Endothelial cell of umbilical vein (primary cell): ENCODE data around the gene ZNF276.

Source experiments
- EZH2 ChIP-seq: IDR thresholded peaks from 2 replicates; pipeline ENCODE4 v1.6.1; 2012; ENCODE audit warnings: borderline replicate concordance, low read depth, mild to moderate bottlenecking, moderate library complexity, low read length, inconsistent platforms; ENCODE audit not compliant: severe bottlenecking
- JUN ChIP-seq: IDR thresholded peaks from 2 replicates; pipeline ENCODE4 v1.6.1; 2011; ENCODE audit warnings: borderline replicate concordance, low read depth; ENCODE audit not compliant: insufficient read length, insufficient read depth
- MAX ChIP-seq: IDR thresholded peaks from 2 replicates; pipeline ENCODE4 v1.6.1; 2011; ENCODE audit not compliant: insufficient read depth, insufficient read length
- MYC ChIP-seq: IDR thresholded peaks from one replicate; pipeline ENCODE4 v1.6.1; 2011; ENCODE audit warnings: mild to moderate bottlenecking, low read depth, low read length
- POLR2A ChIP-seq: IDR thresholded peaks from 2 replicates; pipeline ENCODE4 v1.6.1; 2012; ENCODE audit warnings: low read depth, mild to moderate bottlenecking, control low read depth, low read length
- POLR2AphosphoS5 ChIP-seq: IDR thresholded peaks from 2 replicates; pipeline ENCODE4 v1.6.1; 2012; ENCODE audit warnings: low read depth, mild to moderate bottlenecking, control low read depth, low read length, moderate library complexity; ENCODE audit not compliant: insufficient read depth
- TF ChIP-seq, protein P1 (sequence below), 2 donors: IDR thresholded peaks; 1 replicate in 1 of 2; 2 replicates in 1 of 2; pipeline ENCODE4 v1.5.1; 2011; ENCODE audit warnings: low read length in 2 of 2, mild to moderate bottlenecking in 2 of 2, moderate library complexity in 2 of 2, control low read depth in 1 of 2, inconsistent platforms in 1 of 2, low read depth in 1 of 2; ENCODE audit not compliant: insufficient read depth in 1 of 2; ENCODE audit errors: extremely low read depth in 1 of 2

GRCh38 chr16:89770367-89770766, 49.0 kb downstream of the ZNF276 start:
- TF ChIP-seq, protein P1, sequence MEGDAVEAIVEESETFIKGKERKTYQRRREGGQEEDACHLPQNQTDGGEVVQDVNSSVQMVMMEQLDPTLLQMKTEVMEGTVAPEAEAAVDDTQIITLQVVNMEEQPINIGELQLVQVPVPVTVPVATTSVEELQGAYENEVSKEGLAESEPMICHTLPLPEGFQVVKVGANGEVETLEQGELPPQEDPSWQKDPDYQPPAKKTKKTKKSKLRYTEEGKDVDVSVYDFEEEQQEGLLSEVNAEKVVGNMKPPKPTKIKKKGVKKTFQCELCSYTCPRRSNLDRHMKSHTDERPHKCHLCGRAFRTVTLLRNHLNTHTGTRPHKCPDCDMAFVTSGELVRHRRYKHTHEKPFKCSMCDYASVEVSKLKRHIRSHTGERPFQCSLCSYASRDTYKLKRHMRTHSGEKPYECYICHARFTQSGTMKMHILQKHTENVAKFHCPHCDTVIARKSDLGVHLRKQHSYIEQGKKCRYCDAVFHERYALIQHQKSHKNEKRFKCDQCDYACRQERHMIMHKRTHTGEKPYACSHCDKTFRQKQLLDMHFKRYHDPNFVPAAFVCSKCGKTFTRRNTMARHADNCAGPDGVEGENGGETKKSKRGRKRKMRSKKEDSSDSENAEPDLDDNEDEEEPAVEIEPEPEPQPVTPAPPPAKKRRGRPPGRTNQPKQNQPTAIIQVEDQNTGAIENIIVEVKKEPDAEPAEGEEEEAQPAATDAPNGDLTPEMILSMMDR (IDR thresholded peaks at IDR 0.05; ENCODE audit: extremely low read depth in 1 of 2, insufficient read depth in 1 of 2, low read depth in 1 of 2, low read length in 2 of 2), result no peak
- no peak for TF ChIP-seq EZH2
- TF ChIP-seq JUN, result no peak
- no peak for TF ChIP-seq MAX
- no peak for TF ChIP-seq POLR2A
- no peak for TF ChIP-seq MYC
- TF ChIP-seq POLR2AphosphoS5, result no peak
